Islet precursor cell (in vitro differentiated cells): Measurements from ENCODE around the gene TASOR2.

Experiments used
- DNase-seq: peaks from one replicate; pipeline ENCODE4 v3.0.0-alpha.2; 2018

The TASOR2 gene

GRCh38 chr10:5684318-5684970 is at the start of gene TASOR2:
TSS of gene TASOR2 (plus strand) at chr10:5684838. CDS start at chr10:5720643, 35,805 bp downstream.
- peak; percentile 99 for DNase-seq

- no peak for DNase-seq
Observed at GRCh38 chr10:5634918-5635317, 49.7 kb upstream of the TASOR2 start.

- no peak for DNase-seq
Observed at GRCh38 chr10:5638494-5638893, 46.1 kb upstream of the TASOR2 start.

GRCh38 chr10:5639066-5639465 is 45.6 kb upstream of the TASOR2 start:
- DNase-seq, result no peak

- DNase-seq, result no peak
Observed at GRCh38 chr10:5640036-5640435, 44.6 kb upstream of the TASOR2 start.

GRCh38 chr10:5640501-5640900 is 44.1 kb upstream of the TASOR2 start:
- DNase-seq, result no peak

- DNase-seq, result no peak
Observed at GRCh38 chr10:5641501-5641900, 43.1 kb upstream of the TASOR2 start.

GRCh38 chr10:5643346-5644067 is 41.1 kb upstream of the TASOR2 start:
- DNase-seq, result no peak

GRCh38 chr10:5644930-5645329 is 39.7 kb upstream of the TASOR2 start:
- DNase-seq, result no peak

- DNase-seq, result no peak
Observed at GRCh38 chr10:5645375-5645774, 39.3 kb upstream of the TASOR2 start.

- DNase-seq, result no peak
Observed at GRCh38 chr10:5645944-5646617, 38.6 kb upstream of the TASOR2 start.

- no peak for DNase-seq
Observed at GRCh38 chr10:5647507-5648240, 37.0 kb upstream of the TASOR2 start.

- DNase-seq, result no peak
Observed at GRCh38 chr10:5648494-5649457, 35.9 kb upstream of the TASOR2 start.

GRCh38 chr10:5649746-5650145 is 34.9 kb upstream of the TASOR2 start:
- DNase-seq, result no peak

- DNase-seq, result no peak
Observed at GRCh38 chr10:5650664-5651387, 33.8 kb upstream of the TASOR2 start.

GRCh38 chr10:5651388-5651764 is 33.3 kb upstream of the TASOR2 start:
- DNase-seq, result no peak

- DNase-seq, result no peak
Observed at GRCh38 chr10:5652746-5653145, 31.9 kb upstream of the TASOR2 start.

- DNase-seq, result peak; percentile 72
Observed at GRCh38 chr10:5654218-5654755, 30.4 kb upstream of the TASOR2 start.

GRCh38 chr10:5655121-5655520 is 29.5 kb upstream of the TASOR2 start:
- no peak for DNase-seq

GRCh38 chr10:5656737-5657579 is 27.7 kb upstream of the TASOR2 start:
- DNase-seq, result no peak
